ENCODE results near the gene ARHGDIG.

Gene ARHGDIG

GRCh38 chr16:280552-280951 is at the start of gene ARHGDIG:
Gene ARHGDIG, plus strand, starts transcription at chr16:280591. Its CDS starts 90 bp downstream, at chr16:280681.
- no peak within 1 kb of the TSS for H3K4me3 ChIP-seq (ENCODE audit: low read length)
- DNase-seq (ENCODE audit: low read depth), result no peak
- TF ChIP-seq, protein P1, sequence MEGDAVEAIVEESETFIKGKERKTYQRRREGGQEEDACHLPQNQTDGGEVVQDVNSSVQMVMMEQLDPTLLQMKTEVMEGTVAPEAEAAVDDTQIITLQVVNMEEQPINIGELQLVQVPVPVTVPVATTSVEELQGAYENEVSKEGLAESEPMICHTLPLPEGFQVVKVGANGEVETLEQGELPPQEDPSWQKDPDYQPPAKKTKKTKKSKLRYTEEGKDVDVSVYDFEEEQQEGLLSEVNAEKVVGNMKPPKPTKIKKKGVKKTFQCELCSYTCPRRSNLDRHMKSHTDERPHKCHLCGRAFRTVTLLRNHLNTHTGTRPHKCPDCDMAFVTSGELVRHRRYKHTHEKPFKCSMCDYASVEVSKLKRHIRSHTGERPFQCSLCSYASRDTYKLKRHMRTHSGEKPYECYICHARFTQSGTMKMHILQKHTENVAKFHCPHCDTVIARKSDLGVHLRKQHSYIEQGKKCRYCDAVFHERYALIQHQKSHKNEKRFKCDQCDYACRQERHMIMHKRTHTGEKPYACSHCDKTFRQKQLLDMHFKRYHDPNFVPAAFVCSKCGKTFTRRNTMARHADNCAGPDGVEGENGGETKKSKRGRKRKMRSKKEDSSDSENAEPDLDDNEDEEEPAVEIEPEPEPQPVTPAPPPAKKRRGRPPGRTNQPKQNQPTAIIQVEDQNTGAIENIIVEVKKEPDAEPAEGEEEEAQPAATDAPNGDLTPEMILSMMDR (IDR thresholded peaks at IDR 0.05; ENCODE audit: insufficient read depth, low read depth, low read length, missing control alignments), result no peak

GRCh38 chr16:230949-231348 is 49.4 kb upstream of the ARHGDIG start:
- no peak for DNase-seq (ENCODE audit: low read depth)
- H3K4me3 ChIP-seq (ENCODE audit: low read length), result no peak overlapping the region
- TF ChIP-seq, protein P1 (IDR thresholded peaks at IDR 0.05; ENCODE audit: insufficient read depth, low read depth, low read length, missing control alignments), result no peak

- DNase-seq (ENCODE audit: low read depth), result peak; percentile 93
- peak within 1 kb of the TSS; percentile 93 for H3K4me3 ChIP-seq (ENCODE audit: low read length)
- TF ChIP-seq, protein P1 (IDR thresholded peaks at IDR 0.05; ENCODE audit: insufficient read depth, low read depth, low read length, missing control alignments), result peak; percentile 39
Measured at GRCh38 chr16:234468-235305, 45.7 kb upstream of the ARHGDIG start, which contains the start of gene FAM234A. Gene FAM234A, plus strand, starts transcription at chr16:234821. Its CDS starts 19,593 bp downstream, at chr16:254414.

- H3K4me3 ChIP-seq (ENCODE audit: low read length), result no peak overlapping the region
Measured at GRCh38 chr16:239948-240277, 40.5 kb upstream of the ARHGDIG start.

GRCh38 chr16:240559-240958 is 39.8 kb upstream of the ARHGDIG start:
- H3K4me3 ChIP-seq (ENCODE audit: low read length), result no peak overlapping the region
- DNase-seq (ENCODE audit: low read depth), result no peak
- TF ChIP-seq, protein P1 (IDR thresholded peaks at IDR 0.05; ENCODE audit: insufficient read depth, low read depth, low read length, missing control alignments), result no peak

More at GRCh38 chr16:239948-240277, 40.5 kb upstream of the ARHGDIG start:
- TF ChIP-seq, protein P1 (IDR thresholded peaks at IDR 0.05; ENCODE audit: insufficient read depth, low read depth, low read length, missing control alignments), result no peak
- DNase-seq (ENCODE audit: low read depth), result no peak

GRCh38 chr16:242281-242680 is 38.1 kb upstream of the ARHGDIG start:
- DNase-seq (ENCODE audit: low read depth), result no peak
- no peak overlapping the region for H3K4me3 ChIP-seq (ENCODE audit: low read length)
- TF ChIP-seq, protein P1 (IDR thresholded peaks at IDR 0.05; ENCODE audit: insufficient read depth, low read depth, low read length, missing control alignments), result no peak

DNA sequence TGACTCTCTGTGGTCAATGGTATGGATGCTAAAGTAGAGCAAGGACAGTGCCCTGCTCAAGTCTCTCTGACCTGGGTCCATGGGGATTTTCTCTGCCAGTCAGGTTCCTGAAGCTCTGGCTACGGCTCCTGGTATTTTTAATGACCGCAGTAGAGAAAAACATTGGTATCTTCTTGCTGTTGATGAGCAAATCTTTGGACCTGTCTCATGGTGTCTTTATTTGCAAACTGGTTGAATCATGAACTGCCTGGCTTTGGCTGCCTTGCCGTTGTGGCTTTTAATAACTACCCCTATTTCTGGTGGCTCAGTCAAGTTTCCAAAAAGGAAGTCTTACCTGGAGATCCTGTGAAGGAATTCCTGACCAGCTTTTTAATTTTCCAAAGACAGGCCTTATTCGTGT is 37.0 kb upstream of the ARHGDIG start:
- no peak for DNase-seq (ENCODE audit: low read depth)
- TF ChIP-seq, protein P1 (IDR thresholded peaks at IDR 0.05; ENCODE audit: insufficient read depth, low read depth, low read length, missing control alignments), result no peak
- H3K4me3 ChIP-seq (ENCODE audit: low read length), result no peak overlapping the region
